A673 (cell line): ENCODE data around the gene NTRK3. TPM values are rescaled to one million over a fixed set of nuclear protein-coding genes. Genes with fewer than 3 reads are reported as not detected.

Source experiments
- BruUV-seq: library from RNA; stranded (reverse); fragments of 400-500 nt; replicated peaks from 2 replicates; lab custom pipeline; 2021; lab: Mats Ljungman, UMichigan
- CTCF ChIA-PET: fragments of 300-600 bp; sonication (Branson Sonifier 250); formaldehyde crosslinking; loops from one replicate; lab custom pipeline; 2022; ENCODE audit warnings: antibody characterized with exemption; lab: Charles Lee
- POLR2A ChIA-PET: fragments of 300-600 bp; sonication (Branson Sonifier 250); formaldehyde crosslinking; loops from one replicate; lab custom pipeline; 2022; ENCODE audit warnings: antibody characterized with exemption; ENCODE audit not compliant: low non-redundant PET; lab: Charles Lee
- DNase-seq: peaks from one replicate; pipeline ENCODE4 v3.0.0-alpha.2; 2015; ENCODE audit warnings: low spot score
- H3K27ac ChIP-seq: fragments of 200-600 bp; sonication (generic); 2 replicates; pipeline ENCODE4 v1.5.1; 2016; ENCODE audit warnings: mixed run types, low read depth, mild to moderate bottlenecking, mixed read lengths, antibody characterized with exemption, low read length; ENCODE audit not compliant: poor library complexity, severe bottlenecking
- H3K27me3 ChIP-seq: fragments of 200-600 bp; sonication (generic); replicated peaks from 2 replicates; pipeline ENCODE4 v1.6.1; 2017; ENCODE audit warnings: mixed run types, low read depth, mild to moderate bottlenecking, mixed read lengths, antibody characterized with exemption, low read length; ENCODE audit not compliant: insufficient read depth, poor library complexity
- H3K36me3 ChIP-seq: fragments of 200-600 bp; sonication (generic); 2 replicates; pipeline ENCODE4 v1.6.1; 2016; ENCODE audit warnings: mixed run types, mild to moderate bottlenecking, mixed read lengths, antibody characterized with exemption, low read length; ENCODE audit not compliant: insufficient read depth, poor library complexity, severe bottlenecking
- H3K4me1 ChIP-seq: fragments of 200-600 bp; sonication (generic); 2 replicates; pipeline ENCODE4 v1.6.1; 2017; ENCODE audit warnings: mixed run types, mild to moderate bottlenecking, mixed read lengths, antibody characterized with exemption, low read length; ENCODE audit not compliant: insufficient read depth, poor library complexity, severe bottlenecking
- H3K4me3 ChIP-seq: fragments of 200-600 bp; sonication (generic); 2 replicates; pipeline ENCODE4 v1.5.1; 2016; ENCODE audit warnings: low read depth, mixed run types, mild to moderate bottlenecking, mixed read lengths, low read length; ENCODE audit not compliant: poor library complexity, severe bottlenecking
- H3K9me3 ChIP-seq: fragments of 200-600 bp; sonication (generic); 2 replicates; pipeline ENCODE4 v1.6.1; 2016; ENCODE audit warnings: mixed run types, low read depth, mild to moderate bottlenecking, mixed read lengths, antibody characterized with exemption, low read length; ENCODE audit not compliant: poor library complexity, severe bottlenecking
- CTCF ChIP-seq: fragments of 300-800, 200-600 bp; sonication (generic); conservative IDR thresholded peaks from 2 replicates; pipeline ENCODE4 v1.5.1; 2017; ENCODE audit warnings: low read depth, mild to moderate bottlenecking, antibody characterized with exemption, low read length, moderate library complexity, mixed read lengths
- EZH2 ChIP-seq: fragments of 200-600 bp; sonication (generic); IDR thresholded peaks from 2 replicates; pipeline ENCODE4 v1.6.1; 2017; ENCODE audit warnings: borderline replicate concordance, low read depth, mild to moderate bottlenecking, mixed read lengths, antibody characterized with exemption, low read length; ENCODE audit not compliant: poor library complexity, severe bottlenecking
- intact Hi-C: fragments of 100-400 bp; cut with micrococcal nuclease; formaldehyde crosslinking; loops from one replicate; pipeline ENCODE4 v1.10.0; 2022; ENCODE audit not compliant: unreplicated experiment
- total RNA-seq: library from RNA; stranded (reverse); gene quantifications from 2 replicates; pipeline ENCODE4 v1.2.3, GENCODE V29; 2021

Gene NTRK3
- total RNA-seq, 1 experiment from 2014 or later, result not detected

GRCh38 chr15:88142121-88142520, 114.4 kb downstream of the NTRK3 start:
- BruUV-seq, result no TSS peak
- intact Hi-C loops, result no loop called here

GRCh38 chr15:88141269-88141889, 115.2 kb downstream of the NTRK3 start:
- H3K4me3 ChIP-seq, result no peak overlapping the region
- TF ChIP-seq CTCF, result no peak
- no peak for TF ChIP-seq EZH2
- H3K4me1 ChIP-seq, result no peaks in the 10 kb centered on the region
- H3K27me3 ChIP-seq, result no peaks in the 10 kb centered on the region
- DNase-seq, result no peak
- ChIA-PET POLR2A (no interaction called here), CTCF (no interaction called here)
- H3K36me3 ChIP-seq, result no peaks in the 10 kb centered on the region
- H3K9me3 ChIP-seq, result no peaks in the 10 kb centered on the region
- no TSS peak for BruUV-seq
- intact Hi-C loops, result no loop called here
- no peak overlapping the region for H3K27ac ChIP-seq

More at GRCh38 chr15:88142121-88142520, 114.4 kb downstream of the NTRK3 start:
- H3K4me3 ChIP-seq, result no peak overlapping the region
- no peak for DNase-seq
- POLR2A ChIA-PET, result no interaction called here
- H3K27me3 ChIP-seq, result no peaks in the 10 kb centered on the region
- no peak overlapping the region for H3K27ac ChIP-seq
- H3K4me1 ChIP-seq, result no peaks in the 10 kb centered on the region
- H3K36me3 ChIP-seq, result no peaks in the 10 kb centered on the region
- H3K9me3 ChIP-seq, result no peaks in the 10 kb centered on the region
- no peak for TF ChIP-seq EZH2
- no peak for TF ChIP-seq CTCF
- CTCF ChIA-PET, result no interaction called here

- intact Hi-C loops, result no loop called here
- no TSS peak for BruUV-seq
- Histone ChIP-seq H3K27ac (no peak overlapping the region), H3K4me3 (no peak overlapping the region), H3K9me3 (no peaks in the 10 kb centered on the region), H3K4me1 (no peaks in the 10 kb centered on the region), H3K36me3 (no peaks in the 10 kb centered on the region), H3K27me3 (no peaks in the 10 kb centered on the region)
- DNase-seq, result no peak
- CTCF ChIA-PET, result no interaction called here
- POLR2A ChIA-PET, result no interaction called here
- TF ChIP-seq CTCF, result no peak
- TF ChIP-seq EZH2, result no peak
These were observed 116.1 kb downstream of the NTRK3 start for GRCh38 chr15:88140398-88140797.
